Fibroblast of lung (primary cell): ENCODE measurements around the gene FYN. TPM values are rescaled to one million over a fixed set of nuclear protein-coding genes. Genes with fewer than 3 reads are reported as not detected.

ENCODE experiments used
- DNase-seq, 2 donors: peaks; one replicate each; pipeline versions ENCODE4 v3.0.0 to v3.0.0-alpha.2; 2010; ENCODE audit warnings: low read depth in 2 of 2
- H2AFZ ChIP-seq: 2 replicates; pipeline ENCODE4 v1.5.1; 2012; ENCODE audit warnings: low read length, control low read depth, inconsistent platforms
- H3K27ac ChIP-seq: 2 replicates; pipeline ENCODE4 v1.5.1; 2011; ENCODE audit warnings: low read length, control low read depth; ENCODE audit not compliant: insufficient read depth
- H3K27me3 ChIP-seq: 2 replicates; pipeline ENCODE4 v1.5.1; 2011; ENCODE audit warnings: mild to moderate bottlenecking, low read length; ENCODE audit not compliant: control insufficient read depth, insufficient read depth
- H3K36me3 ChIP-seq: 2 replicates; pipeline ENCODE4 v1.5.1; 2011; ENCODE audit warnings: low read length; ENCODE audit not compliant: control insufficient read depth, insufficient read depth
- H3K4me1 ChIP-seq: 2 replicates; pipeline ENCODE4 v1.5.1; 2011; ENCODE audit warnings: low read length; ENCODE audit not compliant: control insufficient read depth, insufficient read depth; ENCODE audit errors: extremely low read depth
- H3K4me2 ChIP-seq: 2 replicates; pipeline ENCODE4 v1.5.1; 2011; ENCODE audit warnings: low read length, control low read depth; ENCODE audit not compliant: insufficient read depth; ENCODE audit errors: extremely low read depth
- H3K4me3 ChIP-seq, 4 experiments: fragments of 200-600 bp in 1 of 4; sonication (generic) in 1 of 4; replicated peaks in 1 of 4; 2 replicates each; pipeline ENCODE4 v1.5.1; 2011 to 2016; ENCODE audit warnings: low read length in 4 of 4, low read depth in 3 of 4, mild to moderate bottlenecking in 3 of 4, control low read depth in 2 of 4, inconsistent platforms in 1 of 4, mixed read lengths in 1 of 4; ENCODE audit not compliant: insufficient read depth in 1 of 4; ENCODE audit errors: control extremely low read depth in 1 of 4
- H3K79me2 ChIP-seq: 2 replicates; pipeline ENCODE4 v1.5.1; 2012; ENCODE audit warnings: mild to moderate bottlenecking, low read length, inconsistent platforms; ENCODE audit not compliant: control insufficient read depth, insufficient read depth
- H3K9ac ChIP-seq: 2 replicates; pipeline ENCODE4 v1.5.1; 2011; ENCODE audit warnings: mild to moderate bottlenecking, low read length, control low read depth; ENCODE audit not compliant: insufficient read depth
- H3K9me3 ChIP-seq: 2 replicates; pipeline ENCODE4 v1.5.1; 2012; ENCODE audit warnings: low read depth, low read length; ENCODE audit not compliant: control insufficient read depth, insufficient read depth
- H4K20me1 ChIP-seq: 2 replicates; pipeline ENCODE4 v1.5.1; 2011; ENCODE audit warnings: low read length; ENCODE audit not compliant: control insufficient read depth, insufficient read depth; ENCODE audit errors: extremely low read depth
- EZH2 ChIP-seq: IDR thresholded peaks from 2 replicates; pipeline ENCODE4 v1.5.1; 2012; ENCODE audit warnings: low read length, control low read depth, mild to moderate bottlenecking; ENCODE audit errors: missing control alignments
- polyA plus RNA-seq, 2 donors: library from polyadenylated mRNA; depleted of rRNA in 1 of 2; stranded (reverse) in 1 of 2; unstranded in 1 of 2; fragments of >200 nt; gene quantifications; 2 replicates each; pipeline ENCODE4 v1.2.1, GENCODE V29; 2011 to 2012; ENCODE audit warnings: missing spikeins in 1 of 2
- total RNA-seq: library from RNA; depleted of rRNA; stranded (reverse); fragments of >200 nt; gene quantifications from 2 replicates; pipeline ENCODE4 v1.2.1, GENCODE V29; 2014
- TF ChIP-seq, protein P1 (sequence below), 2 donors: IDR thresholded peaks in 1 of 2; conservative IDR thresholded peaks in 1 of 2; 1 replicate in 1 of 2; 2 replicates in 1 of 2; pipeline ENCODE4 v1.5.1; 2011 to 2012; ENCODE audit warnings: low read length in 2 of 2, control low read depth in 1 of 2, inconsistent platforms in 1 of 2, low read depth in 1 of 2, mild to moderate bottlenecking in 1 of 2

FYN gene
- total and polyA plus RNA-seq, 2 donors (not counting 1 experiment from before 2014, with no cell fraction given), result 64.7 TPM

GRCh38 chr6:111767752-111768430, 105.4 kb downstream of the FYN start:
- no peak for DNase-seq
- H3K9me3 ChIP-seq, result no peaks in the 10 kb centered on the region
- no peak overlapping the region for H3K4me2 ChIP-seq
- peaks cover 6% of the 10 kb centered on the region for H3K4me1 ChIP-seq
- H3K79me2 ChIP-seq, result no peaks in the 10 kb centered on the region
- H2AFZ ChIP-seq, result no peak overlapping the region
- H3K9ac ChIP-seq, result no peak overlapping the region
- H3K27ac ChIP-seq, result no peak overlapping the region
- no peaks in the 10 kb centered on the region for H3K27me3 ChIP-seq
- H3K4me3 ChIP-seq, result no peak overlapping the region
- H3K36me3 ChIP-seq, result no peaks in the 10 kb centered on the region
- peaks cover 2% of the 10 kb centered on the region for H4K20me1 ChIP-seq
- TF ChIP-seq, protein P1, sequence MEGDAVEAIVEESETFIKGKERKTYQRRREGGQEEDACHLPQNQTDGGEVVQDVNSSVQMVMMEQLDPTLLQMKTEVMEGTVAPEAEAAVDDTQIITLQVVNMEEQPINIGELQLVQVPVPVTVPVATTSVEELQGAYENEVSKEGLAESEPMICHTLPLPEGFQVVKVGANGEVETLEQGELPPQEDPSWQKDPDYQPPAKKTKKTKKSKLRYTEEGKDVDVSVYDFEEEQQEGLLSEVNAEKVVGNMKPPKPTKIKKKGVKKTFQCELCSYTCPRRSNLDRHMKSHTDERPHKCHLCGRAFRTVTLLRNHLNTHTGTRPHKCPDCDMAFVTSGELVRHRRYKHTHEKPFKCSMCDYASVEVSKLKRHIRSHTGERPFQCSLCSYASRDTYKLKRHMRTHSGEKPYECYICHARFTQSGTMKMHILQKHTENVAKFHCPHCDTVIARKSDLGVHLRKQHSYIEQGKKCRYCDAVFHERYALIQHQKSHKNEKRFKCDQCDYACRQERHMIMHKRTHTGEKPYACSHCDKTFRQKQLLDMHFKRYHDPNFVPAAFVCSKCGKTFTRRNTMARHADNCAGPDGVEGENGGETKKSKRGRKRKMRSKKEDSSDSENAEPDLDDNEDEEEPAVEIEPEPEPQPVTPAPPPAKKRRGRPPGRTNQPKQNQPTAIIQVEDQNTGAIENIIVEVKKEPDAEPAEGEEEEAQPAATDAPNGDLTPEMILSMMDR (conservative IDR thresholded peaks at IDR 0.05 in 1 of 2, IDR thresholded peaks at IDR 0.05 in 1 of 2; ENCODE audit: low read depth in 1 of 2, low read length in 2 of 2), result no peak
- TF ChIP-seq EZH2, result no peak

GRCh38 chr6:111766201-111766857, 106.9 kb downstream of the FYN start:
- H3K9me3 ChIP-seq, result no peaks in the 10 kb centered on the region
- H3K27me3 ChIP-seq, result no peaks in the 10 kb centered on the region
- peaks cover 6% of the 10 kb centered on the region for H3K4me1 ChIP-seq
- no peak overlapping the region for H3K4me3 ChIP-seq
- no peak overlapping the region for H2AFZ ChIP-seq
- peak; percentile 34 to 70 for DNase-seq
- H3K9ac ChIP-seq, result no peak overlapping the region
- TF ChIP-seq, protein P1 (conservative IDR thresholded peaks at IDR 0.05 in 1 of 2, IDR thresholded peaks at IDR 0.05 in 1 of 2; ENCODE audit: low read depth in 1 of 2, low read length in 2 of 2), result no peak
- no peak for TF ChIP-seq EZH2
- H3K27ac ChIP-seq, result no peak overlapping the region
- no peak overlapping the region for H3K4me2 ChIP-seq
- H4K20me1 ChIP-seq, result no peaks in the 10 kb centered on the region
- H3K36me3 ChIP-seq, result no peaks in the 10 kb centered on the region
- no peaks in the 10 kb centered on the region for H3K79me2 ChIP-seq

GRCh38 chr6:111765763-111766162, 107.5 kb downstream of the FYN start:
- no peaks in the 10 kb centered on the region for H3K27me3 ChIP-seq
- H3K36me3 ChIP-seq, result no peaks in the 10 kb centered on the region
- no peak overlapping the region for H3K4me3 ChIP-seq
- no peak overlapping the region for H3K9ac ChIP-seq
- no peaks in the 10 kb centered on the region for H3K79me2 ChIP-seq
- H3K4me2 ChIP-seq, result no peak overlapping the region
- H3K4me1 ChIP-seq, result peaks cover 6% of the 10 kb centered on the region
- H2AFZ ChIP-seq, result no peak overlapping the region
- H4K20me1 ChIP-seq, result no peaks in the 10 kb centered on the region
- TF ChIP-seq, protein P1 (conservative IDR thresholded peaks at IDR 0.05 in 1 of 2, IDR thresholded peaks at IDR 0.05 in 1 of 2; ENCODE audit: low read depth in 1 of 2, low read length in 2 of 2), result no peak
- H3K27ac ChIP-seq, result no peak overlapping the region
- no peaks in the 10 kb centered on the region for H3K9me3 ChIP-seq
- DNase-seq, result no peak
